ENCODE measurements around the gene PRKN. TPM values are rescaled to one million over a fixed set of nuclear protein-coding genes. Genes with fewer than 3 reads are reported as not detected.

Gene PRKN
- total RNA-seq, 2 donors from 2014 or later: 8.3 to 8.4 TPM

- no peak for ATAC-seq
- no peak overlapping the region for H3K27ac Mint-ChIP-seq
Observed at GRCh38 chr6:162706232-162706631, 21.3 kb downstream of the PRKN start.

GRCh38 chr6:162705736-162706135 lies 21.8 kb downstream of the PRKN start:
- Mint-ChIP-seq H3K27me3 (no peaks in the 10 kb centered on the region), H3K27ac (no peak overlapping the region), H3K36me3 (ENCODE audit: low read depth) (no peaks in the 10 kb centered on the region), H3K4me1 (no peaks in the 10 kb centered on the region), H3K4me3 (no peak overlapping the region)
- ATAC-seq (no peak), DNase-seq (no peak)
- no peaks in the 10 kb centered on the region for H3K9me3 ChIP-seq (ENCODE audit: control insufficient read depth, low read length, poor library complexity, severe bottlenecking)

More at GRCh38 chr6:162706232-162706631, 21.3 kb downstream of the PRKN start:
- DNase-seq: no peak
- H3K9me3 ChIP-seq (ENCODE audit: control insufficient read depth, low read length, poor library complexity, severe bottlenecking): no peaks in the 10 kb centered on the region
- H3K4me3 Mint-ChIP-seq: no peak overlapping the region
- no peaks in the 10 kb centered on the region for H3K4me1 Mint-ChIP-seq
- H3K27me3 Mint-ChIP-seq: no peaks in the 10 kb centered on the region
- no peaks in the 10 kb centered on the region for H3K36me3 Mint-ChIP-seq (ENCODE audit: low read depth)

- no peak overlapping the region for H3K27ac Mint-ChIP-seq
- no peak overlapping the region for H3K4me3 Mint-ChIP-seq
- no peaks in the 10 kb centered on the region for H3K27me3 Mint-ChIP-seq
- H3K36me3 Mint-ChIP-seq (ENCODE audit: low read depth): no peaks in the 10 kb centered on the region
- H3K4me1 Mint-ChIP-seq: no peaks in the 10 kb centered on the region
- no peaks in the 10 kb centered on the region for H3K9me3 ChIP-seq (ENCODE audit: control insufficient read depth, low read length, poor library complexity, severe bottlenecking)
- DNase-seq (no peak), ATAC-seq (no peak)
Observed at GRCh38 chr6:162704001-162704400, 23.6 kb downstream of the PRKN start.

- no peak for ATAC-seq
- no peak overlapping the region for H3K27ac Mint-ChIP-seq
Observed at GRCh38 chr6:162702446-162702845, 25.1 kb downstream of the PRKN start.

GRCh38 chr6:162701551-162701950 lies 26.0 kb downstream of the PRKN start:
- ATAC-seq (no peak), DNase-seq (no peak)
- Mint-ChIP-seq H3K4me3 (no peak overlapping the region), H3K27me3 (no peaks in the 10 kb centered on the region), H3K27ac (no peak overlapping the region), H3K36me3 (ENCODE audit: low read depth) (no peaks in the 10 kb centered on the region), H3K4me1 (peaks cover 3% of the 10 kb centered on the region)
- H3K9me3 ChIP-seq (ENCODE audit: control insufficient read depth, low read length, poor library complexity, severe bottlenecking): no peaks in the 10 kb centered on the region

More at GRCh38 chr6:162702446-162702845, 25.1 kb downstream of the PRKN start:
- H3K9me3 ChIP-seq (ENCODE audit: control insufficient read depth, low read length, poor library complexity, severe bottlenecking): no peaks in the 10 kb centered on the region
- Mint-ChIP-seq H3K27me3 (no peaks in the 10 kb centered on the region), H3K4me3 (no peak overlapping the region), H3K36me3 (ENCODE audit: low read depth) (no peaks in the 10 kb centered on the region), H3K4me1 (peaks cover 3% of the 10 kb centered on the region)
- no peak for DNase-seq

- no peak for ATAC-seq
- no peaks in the 10 kb centered on the region for H3K9me3 ChIP-seq (ENCODE audit: control insufficient read depth, low read length, poor library complexity, severe bottlenecking)
- Mint-ChIP-seq H3K27me3 (no peaks in the 10 kb centered on the region), H3K4me3 (no peak overlapping the region), H3K4me1 (peaks cover 3% of the 10 kb centered on the region), H3K27ac (no peak overlapping the region), H3K36me3 (ENCODE audit: low read depth) (no peaks in the 10 kb centered on the region)
- no peak for DNase-seq
Observed at GRCh38 chr6:162700966-162701365, 26.6 kb downstream of the PRKN start.

- H3K9me3 ChIP-seq (ENCODE audit: control insufficient read depth, low read length, poor library complexity, severe bottlenecking): no peaks in the 10 kb centered on the region
- Mint-ChIP-seq H3K36me3 (ENCODE audit: low read depth) (no peaks in the 10 kb centered on the region), H3K27ac (no peak overlapping the region), H3K27me3 (no peaks in the 10 kb centered on the region), H3K4me1 (peaks cover 3% of the 10 kb centered on the region), H3K4me3 (no peak overlapping the region)
- DNase-seq (no peak), ATAC-seq (no peak)
Observed at GRCh38 chr6:162699961-162700360, 27.6 kb downstream of the PRKN start.

GRCh38 chr6:162698440-162698839 lies 29.1 kb downstream of the PRKN start:
- no peaks in the 10 kb centered on the region for H3K9me3 ChIP-seq (ENCODE audit: control insufficient read depth, low read length, poor library complexity, severe bottlenecking)
- DNase-seq: no peak
- no peak for ATAC-seq
- Mint-ChIP-seq H3K27me3 (no peaks in the 10 kb centered on the region), H3K4me3 (no peak overlapping the region), H3K4me1 (peaks cover 3% of the 10 kb centered on the region), H3K36me3 (ENCODE audit: low read depth) (no peaks in the 10 kb centered on the region), H3K27ac (no peak overlapping the region)

GRCh38 chr6:162697872-162698403 lies 29.6 kb downstream of the PRKN start:
- no peak overlapping the region for H3K4me3 Mint-ChIP-seq
- DNase-seq (no peak), ATAC-seq (no peak)
- H3K4me1 Mint-ChIP-seq: peaks cover 3% of the 10 kb centered on the region
- H3K27me3 Mint-ChIP-seq: no peaks in the 10 kb centered on the region
- no peaks in the 10 kb centered on the region for H3K36me3 Mint-ChIP-seq (ENCODE audit: low read depth)
- no peaks in the 10 kb centered on the region for H3K9me3 ChIP-seq (ENCODE audit: control insufficient read depth, low read length, poor library complexity, severe bottlenecking)
- H3K27ac Mint-ChIP-seq: no peak overlapping the region

- Mint-ChIP-seq H3K27me3 (no peaks in the 10 kb centered on the region), H3K36me3 (ENCODE audit: low read depth) (no peaks in the 10 kb centered on the region), H3K4me3 (no peak overlapping the region), H3K4me1 (peaks cover 2% of the 10 kb centered on the region), H3K27ac (no peak overlapping the region)
- ATAC-seq: no peak
- DNase-seq: no peak
- H3K9me3 ChIP-seq (ENCODE audit: control insufficient read depth, low read length, poor library complexity, severe bottlenecking): no peaks in the 10 kb centered on the region
Observed at GRCh38 chr6:162690158-162690557, 37.4 kb downstream of the PRKN start.

GRCh38 chr6:162688751-162689345 lies 38.7 kb downstream of the PRKN start:
- H3K4me3 Mint-ChIP-seq: no peak overlapping the region
- ATAC-seq (no peak), DNase-seq (no peak)
- H3K9me3 ChIP-seq (ENCODE audit: control insufficient read depth, low read length, poor library complexity, severe bottlenecking): no peaks in the 10 kb centered on the region
- H3K27ac Mint-ChIP-seq: no peak overlapping the region
- H3K4me1 Mint-ChIP-seq: peaks cover 2% of the 10 kb centered on the region
- no peaks in the 10 kb centered on the region for H3K27me3 Mint-ChIP-seq
- no peaks in the 10 kb centered on the region for H3K36me3 Mint-ChIP-seq (ENCODE audit: low read depth)

GRCh38 chr6:162685586-162685985 lies 42.0 kb downstream of the PRKN start:
- H3K27ac Mint-ChIP-seq: no peak overlapping the region
- no peaks in the 10 kb centered on the region for H3K27me3 Mint-ChIP-seq
- H3K4me3 Mint-ChIP-seq: no peak overlapping the region
- H3K4me1 Mint-ChIP-seq: peaks cover 2% of the 10 kb centered on the region
- no peak for ATAC-seq
- no peaks in the 10 kb centered on the region for H3K36me3 Mint-ChIP-seq (ENCODE audit: low read depth)
- no peak for DNase-seq
- H3K9me3 ChIP-seq (ENCODE audit: control insufficient read depth, low read length, poor library complexity, severe bottlenecking): no peaks in the 10 kb centered on the region

- no peak for DNase-seq
- Mint-ChIP-seq H3K36me3 (ENCODE audit: low read depth) (no peaks in the 10 kb centered on the region), H3K27ac (no peak overlapping the region), H3K27me3 (no peaks in the 10 kb centered on the region), H3K4me3 (no peak overlapping the region), H3K4me1 (peaks cover 2% of the 10 kb centered on the region)
- H3K9me3 ChIP-seq (ENCODE audit: control insufficient read depth, low read length, poor library complexity, severe bottlenecking): no peaks in the 10 kb centered on the region
- no peak for ATAC-seq
Observed at GRCh38 chr6:162684961-162685360, 42.6 kb downstream of the PRKN start.

- no peak for ATAC-seq
- Mint-ChIP-seq H3K4me1 (no peaks in the 10 kb centered on the region), H3K27ac (no peak overlapping the region), H3K4me3 (no peak overlapping the region), H3K36me3 (ENCODE audit: low read depth) (no peaks in the 10 kb centered on the region), H3K27me3 (no peaks in the 10 kb centered on the region)
- H3K9me3 ChIP-seq (ENCODE audit: control insufficient read depth, low read length, poor library complexity, severe bottlenecking): no peaks in the 10 kb centered on the region
- DNase-seq: no peak
Observed at GRCh38 chr6:162684052-162684451, 43.5 kb downstream of the PRKN start.

Measured in T-helper 17 cell (primary cell).